ENCODE results near the gene UGP2. TPM values are rescaled to one million over a fixed set of nuclear protein-coding genes. Genes with fewer than 3 reads are reported as not detected.

UGP2 gene
- total RNA-seq, 1 donor from 2014 or later: 129 TPM

DNA sequence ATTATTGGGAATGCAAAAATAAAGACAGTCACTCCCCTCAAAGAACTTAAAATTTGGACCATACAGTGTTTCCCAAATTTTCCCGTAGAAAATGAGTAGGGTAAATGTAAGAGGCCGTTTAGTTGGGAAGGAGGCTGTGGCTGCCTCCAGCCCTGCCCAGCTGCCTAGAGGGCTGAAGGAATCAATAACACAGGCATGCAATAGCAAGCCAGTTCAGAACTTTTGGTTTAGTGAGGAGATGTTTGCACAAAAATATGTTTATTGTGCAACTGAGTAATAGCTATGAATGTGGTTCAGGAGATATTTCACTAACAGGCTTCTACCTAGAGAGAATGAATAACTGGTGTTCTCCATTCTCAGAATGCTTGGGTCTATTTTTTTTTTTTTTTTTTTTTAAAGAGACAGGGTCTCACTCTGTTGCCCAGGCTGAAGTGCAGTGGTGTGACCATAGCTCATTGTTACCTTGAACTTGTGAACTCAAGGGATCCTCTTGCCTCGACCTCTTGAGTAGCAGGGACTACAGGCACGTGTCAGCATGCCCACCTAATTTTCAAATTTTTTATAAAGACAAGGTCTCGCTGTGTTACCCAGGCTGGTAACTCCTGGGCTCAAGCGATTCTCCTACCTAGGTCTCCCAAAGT is 23.6 kb downstream of the UGP2 start:
- DNase-seq (ENCODE audit: low spot score): no peak

DNA sequence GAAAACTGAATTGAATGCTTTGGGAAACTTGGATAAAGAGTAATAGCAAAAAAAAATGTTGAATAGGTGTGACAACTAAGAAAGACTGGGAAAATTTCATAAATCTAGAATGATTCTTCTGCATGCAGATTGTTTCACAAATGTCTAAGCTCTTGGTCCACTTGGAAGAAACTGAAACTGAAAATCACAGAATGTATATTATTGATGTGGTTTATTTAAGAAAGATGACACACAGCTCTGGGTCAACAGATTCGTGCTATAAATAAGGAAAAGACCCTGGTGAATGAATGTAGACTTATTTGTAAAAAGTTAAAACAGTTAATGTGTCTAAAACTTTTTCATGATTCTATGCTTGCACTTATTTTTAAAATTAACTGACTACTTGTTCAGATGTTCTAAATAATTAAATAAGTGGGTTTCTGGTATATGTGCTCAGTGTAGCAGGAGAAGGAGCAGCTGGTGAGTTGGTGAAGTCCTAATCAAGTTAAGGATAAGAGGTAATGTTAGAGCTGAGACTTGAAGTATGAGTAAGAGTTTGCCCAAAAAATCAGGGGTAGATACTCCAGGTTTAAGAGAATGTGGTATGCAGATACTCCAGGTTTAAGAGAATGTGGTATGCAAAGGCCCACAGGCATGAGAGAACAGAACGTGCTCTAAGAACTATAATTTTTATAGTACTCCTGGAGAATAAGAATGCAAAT is 24.5 kb downstream of the UGP2 start:
- DNase-seq (ENCODE audit: low spot score): no peak

DNA sequence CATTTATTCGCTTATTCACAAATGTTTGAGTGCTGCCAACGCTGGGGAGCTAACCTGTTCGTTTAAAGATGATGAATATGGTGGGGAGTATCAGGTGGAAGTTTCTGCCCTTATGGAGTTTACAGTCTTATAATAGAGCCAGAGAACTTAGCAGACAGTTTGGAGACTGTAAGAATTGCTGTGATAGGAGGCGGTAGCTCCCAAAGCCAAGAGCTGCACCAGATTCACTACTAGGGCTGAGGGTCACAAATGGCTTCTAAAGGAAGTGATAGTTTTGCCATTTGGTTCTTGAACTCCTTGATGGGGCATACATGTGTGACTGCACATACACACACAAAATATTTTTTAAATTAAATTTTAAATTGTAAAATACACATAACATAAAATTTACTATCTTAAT is 29.0 kb downstream of the UGP2 start:
- no peak for DNase-seq (ENCODE audit: low spot score)

DNA sequence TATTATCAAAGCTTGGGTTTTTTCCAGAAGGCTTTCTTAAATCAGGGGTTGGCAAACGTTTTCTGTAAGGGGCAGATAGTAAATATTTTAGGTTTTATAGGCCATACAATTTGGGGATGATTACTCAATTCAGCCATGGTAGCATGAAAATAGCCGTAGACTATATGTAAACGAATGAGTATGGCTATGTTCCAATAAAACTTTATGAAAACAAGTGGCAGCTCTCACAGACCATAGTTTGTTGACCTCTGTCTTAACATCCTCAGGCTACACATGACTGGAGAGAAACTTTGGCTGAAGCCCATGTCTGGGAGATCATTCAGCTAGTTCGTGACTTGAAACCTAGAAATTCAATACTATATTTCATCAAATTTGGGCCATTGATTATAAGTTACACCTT is 30.2 kb downstream of the UGP2 start:
- DNase-seq (ENCODE audit: low spot score): no peak

DNA sequence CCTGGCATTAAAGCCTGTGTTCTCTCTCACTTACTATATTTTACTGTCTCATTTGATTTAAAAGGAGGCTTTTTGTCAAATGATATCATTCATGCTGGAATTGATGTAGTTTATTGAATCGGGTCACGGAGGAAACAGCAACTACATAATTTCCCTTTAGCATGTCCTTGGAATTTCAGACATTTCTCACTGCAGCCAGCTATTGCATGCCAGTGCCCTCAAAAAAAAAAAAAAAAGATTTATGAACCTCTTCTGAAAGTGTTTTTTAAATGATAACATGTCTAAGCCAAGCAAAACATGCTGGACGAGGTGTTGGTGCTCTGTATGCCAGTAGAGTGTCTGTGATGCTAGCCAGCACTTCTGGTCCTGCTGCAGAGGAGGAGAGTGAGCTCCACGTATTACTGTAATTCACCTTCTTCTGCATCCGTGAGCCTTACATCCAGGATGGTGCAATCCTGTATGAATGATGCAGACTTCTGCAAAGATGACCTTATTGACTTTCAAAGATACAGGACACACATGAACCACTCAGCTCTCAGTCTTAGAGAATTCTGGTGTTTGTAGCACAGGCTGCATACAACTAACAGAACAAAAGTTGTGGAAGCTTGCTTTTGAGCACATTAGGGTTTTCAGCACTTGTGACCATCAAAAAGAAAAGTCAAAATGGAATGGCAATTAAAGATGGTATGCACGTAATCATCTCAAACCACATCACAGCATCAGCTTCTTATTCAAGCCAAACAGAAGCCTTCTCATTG is 31.1 kb downstream of the UGP2 start:
- DNase-seq (ENCODE audit: low spot score): no peak

DNA sequence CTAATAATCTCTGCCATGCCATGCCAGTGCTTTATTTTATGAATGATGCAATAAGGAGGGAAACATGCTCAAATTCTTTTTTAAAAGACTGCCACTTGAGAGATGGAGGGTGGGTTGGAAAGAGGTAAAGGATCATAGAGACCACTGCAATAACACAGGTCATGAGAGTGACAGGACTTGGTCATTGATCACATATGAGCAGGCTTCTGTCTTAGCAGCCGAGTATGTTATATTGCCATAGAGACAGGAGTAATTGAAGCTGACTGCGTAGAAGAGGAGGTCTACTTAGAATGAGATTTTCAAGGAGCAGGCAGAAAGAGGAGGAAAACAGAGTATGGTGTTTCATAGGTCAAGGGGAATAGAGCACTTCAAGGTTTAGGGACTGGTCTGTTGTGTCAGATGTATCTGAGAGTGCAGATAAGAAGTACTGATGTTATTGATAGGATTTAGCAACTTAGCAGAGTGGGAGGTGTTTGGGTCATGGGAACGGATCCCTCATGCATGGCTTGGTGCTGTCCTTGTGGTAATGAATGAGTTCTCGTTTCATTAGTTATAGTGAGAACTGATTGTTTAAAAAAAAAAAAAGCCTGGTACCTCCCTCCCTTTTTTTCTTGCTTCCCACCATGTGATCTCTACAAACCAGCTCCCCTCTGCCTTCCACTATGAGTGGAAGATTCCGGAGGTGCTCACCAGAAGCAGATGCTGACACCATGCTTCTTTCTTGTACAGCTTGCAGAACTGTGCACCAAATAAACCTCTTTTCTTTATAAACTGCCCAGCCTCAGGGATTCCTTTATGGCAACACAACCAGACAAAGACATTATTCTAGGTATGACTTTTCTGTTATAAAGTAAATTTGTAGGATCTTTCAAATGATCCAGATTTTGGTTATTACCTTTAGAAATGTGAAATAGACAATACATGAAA is 32.8 kb downstream of the UGP2 start:
- no peak for DNase-seq (ENCODE audit: low spot score)

DNA sequence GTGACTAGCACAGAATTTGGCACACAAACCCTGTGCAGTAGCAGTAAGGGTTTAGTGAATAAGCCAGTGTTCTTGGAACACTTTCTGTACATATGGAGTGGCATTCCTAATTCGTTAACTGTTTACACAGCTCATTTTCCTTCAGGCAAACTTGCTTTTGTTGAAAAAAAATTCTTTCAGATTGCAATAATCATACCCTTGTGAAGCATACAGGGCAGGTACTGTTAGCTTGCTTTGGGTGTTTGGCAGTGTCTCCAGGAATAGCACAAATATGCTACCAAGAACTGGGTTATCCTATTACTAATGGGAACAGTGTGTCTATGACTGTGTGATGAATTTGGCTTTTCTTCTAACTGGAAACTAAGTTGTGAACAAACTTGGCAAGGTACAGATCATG is 33.4 kb downstream of the UGP2 start:
- no peak for DNase-seq (ENCODE audit: low spot score)

DNA sequence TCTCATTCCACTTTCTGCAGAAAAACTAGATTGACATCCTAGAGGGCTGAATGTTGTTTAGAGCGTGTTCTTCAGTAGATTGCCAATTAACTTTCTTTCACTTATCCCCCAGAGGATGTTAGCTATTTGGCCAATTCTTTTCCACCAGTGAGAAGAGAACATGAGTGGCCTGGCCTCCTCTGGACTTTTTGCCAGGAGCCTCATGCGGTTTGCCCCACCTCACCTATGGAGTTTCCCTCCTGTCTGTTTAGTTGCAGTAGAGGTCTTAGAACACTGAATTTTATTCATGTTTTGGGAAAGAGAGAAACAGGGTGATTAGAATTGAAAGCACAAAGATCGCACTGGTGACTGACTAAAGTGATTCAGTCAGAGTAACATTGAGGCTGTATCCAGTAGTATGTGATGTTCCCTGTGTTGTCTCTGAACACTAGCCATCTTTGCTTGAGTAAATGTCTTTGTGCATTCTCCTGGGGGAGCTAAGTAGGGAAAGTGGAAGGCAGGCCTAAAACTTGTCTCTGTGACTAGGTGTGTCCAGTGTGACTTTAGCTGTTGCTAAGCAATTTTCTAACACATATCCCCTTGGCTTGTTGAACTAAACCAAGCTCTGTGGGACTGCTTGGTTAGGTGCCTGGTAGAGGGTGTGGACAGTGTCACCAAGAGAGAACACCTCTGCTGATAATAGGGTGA is 34.0 kb downstream of the UGP2 start:
- no peak for DNase-seq (ENCODE audit: low spot score)

DNA sequence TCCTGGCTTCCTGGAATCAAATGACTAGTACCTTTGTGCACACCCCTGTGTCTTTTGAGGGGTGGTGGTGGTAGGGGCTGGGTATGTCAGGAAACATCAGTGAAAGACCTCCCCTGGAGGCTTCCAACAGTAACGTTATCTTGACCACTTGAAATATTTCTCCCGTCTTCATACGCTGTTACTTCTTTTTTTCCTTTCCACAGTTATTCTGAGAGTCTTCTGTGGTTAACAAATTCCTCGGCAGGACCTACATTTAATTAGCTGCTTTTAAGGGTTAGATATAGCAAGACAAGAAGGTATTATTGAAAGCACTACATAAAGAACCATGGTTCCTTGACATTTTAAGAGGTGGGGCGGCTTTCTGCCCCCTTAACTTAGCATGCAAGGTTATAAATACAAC is 34.6 kb downstream of the UGP2 start:
- DNase-seq (ENCODE audit: low spot score): no peak

DNA sequence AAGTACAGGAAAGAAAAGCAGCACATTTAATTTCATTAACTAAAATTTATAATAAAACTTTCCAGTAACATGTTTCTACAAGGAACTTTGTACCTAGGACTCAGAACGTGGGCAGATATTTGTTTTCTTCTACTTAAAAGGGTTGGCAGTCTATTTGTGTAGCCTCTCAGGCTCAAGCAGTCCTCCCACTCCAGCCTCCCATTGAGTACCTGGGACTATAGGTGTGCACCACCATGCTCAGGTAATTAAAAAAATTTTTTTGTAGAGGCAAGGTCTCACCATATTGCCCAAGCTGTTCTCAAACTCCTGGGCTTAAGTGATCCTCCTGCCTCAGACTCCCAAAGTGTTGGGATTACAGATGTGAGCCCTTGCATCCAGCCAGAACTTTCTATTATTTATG is 36.8 kb downstream of the UGP2 start:
- no peak for DNase-seq (ENCODE audit: low spot score)

DNA sequence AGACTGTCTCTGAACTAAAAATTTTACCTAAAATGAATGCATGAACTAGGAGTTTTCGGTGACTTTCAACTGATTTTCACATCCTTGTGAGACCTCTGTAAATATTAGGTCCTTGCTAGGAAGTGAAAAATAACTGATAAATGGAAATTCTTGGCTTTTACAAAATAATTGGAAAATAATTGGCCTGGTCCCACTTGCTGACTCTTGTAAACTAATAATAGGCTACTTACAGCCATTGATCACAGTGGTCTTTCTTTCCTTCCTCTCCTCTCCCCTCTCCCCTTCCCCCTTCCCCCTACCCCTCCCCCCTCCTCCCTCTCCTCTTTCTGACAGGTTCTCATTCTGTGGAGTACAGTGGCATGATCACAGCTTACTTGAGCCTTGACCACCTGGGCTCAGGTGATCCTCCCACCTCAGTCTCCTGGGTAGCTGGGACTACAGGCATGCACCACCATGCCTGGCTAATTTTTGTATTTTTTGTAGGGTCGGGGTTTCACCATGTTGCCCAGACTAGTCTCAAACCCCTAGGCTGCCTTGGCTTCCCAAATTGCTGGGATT is 38.3 kb downstream of the UGP2 start:
- no peak for DNase-seq (ENCODE audit: low spot score)

DNA sequence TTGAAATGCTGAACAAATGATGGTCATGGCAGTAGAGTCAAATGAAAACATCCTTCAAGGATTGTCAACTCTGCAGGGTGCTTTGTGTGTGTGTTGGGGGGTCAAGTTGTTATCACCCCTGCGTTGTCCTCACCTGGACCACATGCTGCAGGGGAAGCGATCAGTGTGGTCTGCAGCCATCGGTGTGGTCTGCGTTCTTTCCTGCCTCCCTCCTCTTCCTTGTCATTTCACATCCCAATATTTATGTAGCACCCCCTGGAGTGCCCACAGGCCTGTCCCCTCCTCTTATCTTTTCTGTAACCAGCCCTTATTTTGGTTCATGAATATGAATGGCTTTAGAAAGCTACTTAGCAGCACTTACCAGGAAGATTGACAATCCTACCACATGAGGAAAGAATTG is 38.9 kb downstream of the UGP2 start:
- DNase-seq (ENCODE audit: low spot score): no peak

DNA sequence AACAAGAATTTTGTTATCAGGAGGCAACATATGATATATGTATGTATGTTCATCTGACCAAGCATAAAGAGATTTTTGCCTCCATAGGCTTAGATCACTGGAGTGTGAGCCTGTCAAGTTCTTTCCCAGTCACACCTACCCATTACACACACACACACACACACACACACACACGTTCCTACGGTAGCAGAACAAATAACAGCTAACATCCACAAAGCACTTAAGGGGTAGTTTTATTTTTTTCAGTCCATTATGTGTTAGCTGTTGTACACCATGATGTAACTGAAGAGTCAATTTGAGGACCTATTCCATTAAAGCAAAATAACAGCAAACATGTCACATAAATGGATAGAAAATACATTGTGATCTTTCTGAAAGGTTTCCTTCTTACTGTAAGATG is 39.5 kb downstream of the UGP2 start:
- no peak for DNase-seq (ENCODE audit: low spot score)

DNA sequence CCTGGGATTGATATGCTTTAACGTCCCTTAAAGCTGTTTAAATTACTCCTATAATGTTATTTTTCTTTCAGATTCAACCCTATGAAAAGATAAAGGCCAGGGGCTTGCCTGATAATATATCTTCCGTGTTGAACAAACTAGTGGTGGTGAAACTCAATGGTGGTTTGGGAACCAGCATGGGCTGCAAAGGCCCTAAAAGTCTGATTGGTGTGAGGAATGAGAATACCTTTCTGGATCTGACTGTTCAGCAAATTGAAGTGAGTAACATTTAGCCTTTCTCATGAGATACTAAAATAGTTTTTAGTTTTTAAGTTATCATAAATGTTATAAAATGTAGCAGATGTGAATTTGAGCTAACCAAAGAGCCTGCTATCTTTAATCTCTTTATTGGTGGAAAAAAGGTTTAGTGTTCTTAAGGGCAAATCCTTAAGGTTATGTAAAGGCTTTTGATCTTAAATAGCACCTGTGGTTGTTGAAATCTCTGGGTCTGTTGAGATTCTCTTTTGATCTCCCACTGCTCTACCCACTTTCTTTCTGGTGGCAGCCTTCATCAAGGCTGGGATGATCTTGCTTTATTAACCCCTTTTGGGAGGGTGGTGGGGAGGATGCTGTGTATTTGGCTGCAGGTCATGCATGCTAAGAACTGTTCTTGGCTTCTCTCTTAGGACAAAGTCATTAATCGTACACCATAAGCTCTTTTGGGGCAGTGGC is 40.9 kb downstream of the UGP2 start:
- DNase-seq (ENCODE audit: low spot score): no peak

DNA sequence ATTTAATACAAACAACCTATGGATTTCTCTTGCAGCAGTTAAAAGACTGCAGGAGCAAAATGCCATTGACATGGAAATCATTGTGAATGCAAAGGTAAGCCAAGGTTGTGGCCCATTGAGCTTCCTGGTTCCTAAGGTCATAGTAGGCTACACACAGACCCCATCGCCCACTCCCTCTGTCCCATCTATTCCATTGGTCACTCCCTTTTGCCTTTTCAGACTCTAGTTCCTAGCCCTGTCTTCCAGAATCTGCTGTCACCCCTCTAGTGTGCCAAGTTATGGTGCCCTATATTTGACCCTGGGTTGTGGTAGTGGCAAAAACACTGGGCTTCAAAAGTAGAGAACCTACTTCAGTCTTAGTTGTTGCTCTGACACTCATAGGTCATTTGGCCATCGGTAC is 44.7 kb downstream of the UGP2 start:
- no peak for DNase-seq (ENCODE audit: low spot score)

DNA sequence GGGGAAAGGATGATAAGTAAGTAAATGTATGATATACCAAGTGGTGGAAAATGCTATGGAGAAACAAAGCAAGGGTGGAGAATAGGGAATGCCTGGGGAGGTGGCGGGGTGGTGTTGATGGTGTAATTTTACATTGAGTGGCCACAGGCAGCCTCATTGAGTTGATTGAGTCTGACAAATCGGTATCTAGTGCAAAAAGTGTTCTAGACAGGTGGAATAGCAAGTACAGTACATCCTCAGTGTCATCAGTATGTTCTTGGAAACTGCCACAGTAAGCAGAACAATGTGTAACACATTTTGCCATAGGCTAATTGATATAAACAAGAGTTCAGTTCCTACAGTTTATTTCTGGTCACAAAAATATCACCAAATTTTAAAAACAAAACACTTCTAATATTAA is 46.4 kb downstream of the UGP2 start:
- DNase-seq (ENCODE audit: low spot score): no peak

DNA sequence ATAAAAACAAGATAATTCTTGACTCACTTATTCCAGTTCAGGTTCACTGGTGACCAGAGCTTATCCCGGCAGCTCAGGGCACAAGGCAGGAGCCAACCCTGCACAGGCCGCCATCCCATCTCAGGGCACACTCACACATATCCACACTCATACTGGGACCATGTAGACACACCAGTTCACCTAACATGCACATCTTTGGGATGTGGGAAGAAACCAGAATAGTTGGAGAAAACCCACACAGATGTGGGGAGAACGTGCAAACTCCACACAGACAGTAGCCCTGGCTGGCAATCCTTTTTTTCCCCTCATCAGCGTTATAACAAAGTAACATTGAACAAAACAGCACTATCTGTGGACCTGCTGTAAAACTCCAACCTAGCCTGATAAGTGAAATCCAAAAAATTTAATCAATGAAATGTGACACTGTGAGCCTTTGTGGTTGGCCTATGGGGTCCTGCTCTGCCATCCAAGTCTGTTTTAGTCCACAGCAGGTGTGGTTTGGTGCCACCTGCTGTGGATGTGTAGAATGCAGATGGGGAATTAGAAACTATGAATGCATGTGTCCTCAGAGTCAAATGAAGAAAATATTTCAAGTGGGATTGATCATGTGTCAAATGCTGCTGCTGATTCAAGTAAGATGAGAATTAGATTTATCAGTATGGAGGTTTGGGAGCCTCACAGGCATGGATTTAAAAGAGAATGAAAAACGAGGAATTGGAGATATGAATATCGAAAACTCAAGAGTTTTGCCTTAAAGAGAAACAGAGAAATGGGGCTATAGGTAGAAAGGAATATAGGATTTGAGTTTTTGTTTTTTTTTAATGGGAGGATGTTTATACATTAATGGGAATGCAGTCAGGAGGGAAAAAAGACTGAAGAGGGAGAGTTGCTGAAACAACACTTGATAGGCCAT is 47.0 kb downstream of the UGP2 start:
- peak; percentile 39 for DNase-seq (ENCODE audit: low spot score)

DNA sequence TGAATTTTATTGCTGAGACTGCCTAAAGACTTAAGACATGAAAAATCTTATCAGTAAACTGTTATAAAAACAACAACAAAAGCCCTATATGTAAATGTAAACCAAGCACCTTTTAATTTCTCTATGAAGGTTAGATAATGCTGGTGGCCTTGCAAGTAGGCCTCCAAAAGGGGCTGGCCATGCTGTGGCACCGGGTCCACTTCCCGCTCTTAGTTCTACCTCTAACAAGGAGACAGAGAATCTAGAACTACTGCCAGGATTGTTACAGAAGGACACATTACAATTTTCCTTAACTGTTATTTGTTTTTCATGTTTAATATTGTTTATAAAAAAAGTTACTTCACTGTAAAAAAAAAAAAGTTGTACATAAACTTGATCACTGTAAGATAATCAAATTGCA is 49.0 kb downstream of the UGP2 start:
- no peak for DNase-seq (ENCODE audit: low spot score)

DNA sequence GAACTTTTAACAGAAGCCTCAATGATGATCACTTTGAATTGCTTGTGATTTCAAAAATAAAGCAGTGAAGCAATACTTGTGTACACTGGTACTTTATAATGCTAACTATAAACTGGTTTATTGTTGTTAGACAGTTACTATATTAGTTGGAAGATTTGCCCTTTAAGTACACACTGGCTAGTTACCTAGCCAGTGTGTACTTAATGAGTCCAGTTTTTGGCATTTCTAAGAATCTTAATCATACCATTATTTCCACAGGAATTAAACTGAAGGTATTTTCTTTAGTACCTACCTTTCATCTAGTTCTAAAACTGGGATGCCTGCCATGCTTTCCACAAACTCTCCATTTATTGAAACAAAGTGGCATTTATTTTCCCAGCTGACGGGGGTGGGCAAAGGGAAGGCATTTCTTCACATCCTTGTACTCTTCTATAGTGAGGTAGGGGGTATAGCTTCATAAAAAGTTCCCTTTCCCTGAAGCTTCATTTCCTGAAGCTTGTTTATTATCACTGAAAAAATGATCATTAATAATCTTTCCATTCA is 49.9 kb downstream of the UGP2 start:
- DNase-seq (ENCODE audit: low spot score): no peak

Data from mucosa of gallbladder (tissue), 1 donor.